Stimulated activated CD8-positive, alpha-beta memory T cell treated with anti-CD3 and anti-CD28 coated beads, Interleukin-7, amount 100 ng/mL, for 1 hour (primary cell): Measurements from ENCODE around the gene SPEM1.
"Not testable (repeated sequence)": the region's sequence is repeated elsewhere in the genome, so short reads cannot be mapped to it uniquely, and the experiment has no call there.

ENCODE experiments used
- DNase-seq, 2 donors: peaks; one replicate each; pipeline ENCODE4 v3.0.0-alpha.2; 2020; ENCODE audit warnings: low read depth in 2 of 2

The SPEM1 gene

DNA sequence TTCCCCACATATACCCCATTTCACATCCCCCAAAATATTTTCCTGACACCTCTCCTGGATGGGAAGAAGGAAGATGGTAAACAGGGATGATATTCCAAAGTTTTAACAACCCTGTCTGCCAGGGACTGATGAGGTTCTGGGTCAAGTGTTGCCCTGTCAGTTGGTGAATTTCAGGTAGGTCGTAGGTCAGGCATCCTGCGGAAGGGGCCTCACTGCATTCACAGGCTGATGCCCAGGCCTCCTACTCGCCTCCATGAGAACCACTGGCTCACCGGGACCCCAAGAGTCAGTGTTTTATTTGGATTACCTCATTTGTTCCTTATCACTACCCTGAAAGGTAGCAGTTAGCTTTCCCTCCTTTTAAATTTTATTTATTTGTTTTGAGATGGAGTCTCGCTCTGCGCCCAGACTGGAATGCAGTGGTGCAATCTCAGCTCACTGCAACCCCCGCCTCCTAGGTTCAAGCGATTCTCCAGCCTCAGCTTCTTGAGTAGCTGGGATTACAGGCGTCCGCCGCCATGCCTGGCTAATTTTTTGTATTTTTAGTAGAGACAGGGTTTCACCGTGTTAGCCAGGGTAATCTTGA lies 48.8 kb downstream of the SPEM1 start:
- DNase-seq, result no peak

DNA sequence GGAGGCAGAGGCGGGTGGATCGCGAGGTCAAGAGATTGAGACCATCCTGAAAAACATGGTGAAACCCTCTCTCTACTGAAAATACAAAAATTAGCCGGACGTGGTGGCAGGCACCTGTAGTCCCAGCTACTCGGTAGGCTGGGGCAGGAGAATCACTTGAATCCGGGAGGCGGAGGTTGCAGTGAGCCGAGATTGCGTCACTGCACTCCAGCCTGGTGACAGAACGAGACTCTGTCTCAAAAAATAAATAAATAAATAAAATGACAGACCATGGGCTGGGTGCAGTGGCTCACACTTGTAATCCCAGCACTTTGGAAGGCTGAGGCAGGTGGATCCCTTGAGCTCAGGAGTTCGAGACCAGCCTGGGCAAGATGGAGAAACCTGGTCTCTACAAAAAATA lies 49.7 kb downstream of the SPEM1 start:
- not testable (repeated sequence) for DNase-seq

DNA sequence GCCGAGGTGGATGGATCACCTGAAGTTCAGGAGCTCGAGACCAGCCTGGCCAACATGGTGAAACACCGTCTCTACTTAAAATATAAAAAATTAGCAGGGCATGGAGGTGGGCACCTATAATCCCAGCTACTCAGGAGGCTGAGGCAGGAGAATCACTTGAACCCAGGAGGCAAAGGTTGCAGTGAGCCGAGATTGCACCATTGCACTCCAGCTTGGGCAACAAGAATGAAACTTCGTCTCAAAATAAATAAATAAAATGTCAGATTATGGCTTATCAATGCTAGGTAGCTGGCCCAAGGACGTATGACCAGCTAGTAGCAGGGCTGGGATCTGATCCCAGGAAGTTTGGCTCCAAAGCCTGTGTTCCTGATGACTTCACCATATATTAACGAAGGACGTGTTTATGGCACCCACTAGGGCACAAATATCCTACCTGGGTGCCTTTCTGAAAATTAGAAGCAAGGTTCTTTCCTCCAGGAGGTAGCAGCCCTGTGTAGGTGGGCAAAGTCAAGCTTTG lies 50.4 kb downstream of the SPEM1 start:
- DNase-seq, result not testable (repeated sequence)
